NCI-H2227 (cell line): Measurements from ENCODE around the gene TEX53.

ENCODE experiments used
- DNase-seq: peaks from one replicate; lab custom pipeline; 2025; ENCODE audit not compliant: unreplicated experiment; lab: John Stamatoyannopoulos, UW

The TEX53 gene

DNA sequence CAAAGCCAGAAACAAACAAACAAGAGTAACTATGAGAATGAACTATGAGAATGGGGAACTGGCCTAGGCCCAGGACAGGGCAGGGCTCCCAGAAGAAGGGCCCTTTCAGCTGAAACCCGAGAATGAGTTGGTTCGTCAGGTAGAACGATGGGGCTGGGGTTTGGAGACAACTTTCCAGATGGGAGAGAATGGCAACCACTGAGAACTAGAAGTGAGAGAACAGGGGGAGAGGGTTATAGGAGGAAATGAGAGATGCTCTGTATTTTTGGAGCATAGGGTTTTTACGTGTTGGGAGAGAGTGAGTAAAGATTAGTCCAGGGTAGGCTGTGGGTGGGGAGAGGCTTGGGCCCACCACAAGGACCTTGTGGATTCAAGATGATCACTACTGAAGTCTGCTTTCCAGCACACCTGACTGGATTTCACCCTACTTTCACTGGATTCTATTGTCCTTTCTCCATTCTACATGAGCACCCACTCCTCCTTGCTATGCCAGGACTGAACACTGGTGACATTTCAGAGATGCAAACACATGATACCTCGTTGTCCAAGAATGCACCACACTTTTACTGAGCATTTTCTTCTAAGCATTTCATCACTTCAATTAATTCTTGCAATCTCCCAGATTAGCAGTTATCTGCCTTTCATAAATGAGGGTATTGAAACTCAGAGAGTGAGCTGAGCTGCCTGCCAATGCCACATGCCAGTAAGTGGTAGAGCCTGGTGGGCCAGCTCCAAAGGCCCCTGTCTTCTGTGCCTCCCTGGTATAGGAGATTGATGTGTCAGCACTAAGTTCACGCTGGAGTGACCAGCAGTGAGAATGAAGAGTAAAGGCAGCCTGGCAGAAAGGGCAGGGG is 49.7 kb downstream of the TEX53 start:
- DNase-seq = no peak

DNA sequence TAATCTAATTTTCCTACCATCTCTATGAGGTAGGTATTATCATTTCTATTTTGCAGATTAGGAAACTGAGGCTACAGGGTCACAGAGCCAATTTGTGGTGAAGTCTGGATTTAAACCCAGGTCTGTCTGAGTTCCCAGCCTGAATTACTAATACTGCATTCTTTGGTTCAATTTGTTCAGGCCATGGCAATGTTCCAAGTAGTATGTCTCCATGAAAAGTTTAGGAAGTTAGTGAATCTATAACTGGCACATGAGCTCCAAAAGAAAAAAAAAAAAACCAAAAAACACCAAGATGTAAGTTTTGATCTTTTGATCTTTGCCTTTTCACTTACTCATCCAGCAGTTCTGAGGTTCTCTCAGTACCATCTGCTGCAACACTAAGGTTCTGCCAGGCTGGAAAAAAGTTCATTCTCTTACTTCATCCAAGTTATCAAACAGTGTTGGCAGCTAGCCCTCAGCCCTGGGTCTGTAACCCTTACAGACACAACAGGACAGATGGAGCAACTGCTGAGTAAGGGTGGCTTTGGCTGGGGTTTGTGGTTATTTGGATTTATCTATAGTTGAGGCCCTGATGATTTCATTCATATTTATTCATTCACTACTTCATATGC is 50.9 kb downstream of the TEX53 start:
- DNase-seq = no peak
